AG04450 (cell line): ENCODE results near the gene TUBGCP2. TPM values are rescaled to one million over a fixed set of nuclear protein-coding genes. Genes with fewer than 3 reads are reported as not detected.

Source experiments
- CTCF ChIA-PET: fragments of 300-600, 350-600 bp; formaldehyde crosslinking; extraction: SDS; loops from one replicate; lab custom pipeline; 2022; ENCODE audit warnings: antibody characterized with exemption, inconsistent platforms; lab: Charles Lee
- POLR2A ChIA-PET: fragments of 350-600 bp; formaldehyde crosslinking; extraction: SDS; loops from one replicate; lab custom pipeline; 2021; ENCODE audit warnings: antibody characterized with exemption, inconsistent platforms; lab: Yijun Ruan, JAX
- DNase-seq: peaks from one replicate; pipeline ENCODE4 v3.0.0-alpha.2; 2011; ENCODE audit warnings: low read depth, low spot score
- H3K27ac ChIP-seq: one replicate; pipeline ENCODE4 v1.5.1; 2012; ENCODE audit warnings: low read depth, low read length, control low read depth
- H3K27me3 ChIP-seq: one replicate; pipeline ENCODE4 v1.6.0; 2012; ENCODE audit warnings: low read length; ENCODE audit not compliant: control insufficient read depth, insufficient read depth
- H3K4me3 ChIP-seq: 2 replicates; pipeline ENCODE4 v1.5.1; 2011; ENCODE audit warnings: mild to moderate bottlenecking, low read depth, low read length, control low read depth
- H3K9me3 ChIP-seq: 2 replicates; pipeline ENCODE4 v1.5.1; 2012; ENCODE audit warnings: low read length; ENCODE audit not compliant: control insufficient read depth, insufficient read depth
- polyA plus RNA-seq: library from polyadenylated mRNA; depleted of rRNA; stranded (reverse); fragments of >200 nt; gene quantifications from 2 replicates; pipeline ENCODE4 v1.2.3, GENCODE V29; 2011
- TF ChIP-seq, protein P1 (sequence below): IDR thresholded peaks from 2 replicates; pipeline ENCODE4 v1.5.1; 2011; ENCODE audit warnings: low read depth, low read length, control low read depth, inconsistent platforms

The TUBGCP2 gene
- polyA plus RNA-seq, 1 experiment: 40.0 TPM

- TF ChIP-seq, protein P1, sequence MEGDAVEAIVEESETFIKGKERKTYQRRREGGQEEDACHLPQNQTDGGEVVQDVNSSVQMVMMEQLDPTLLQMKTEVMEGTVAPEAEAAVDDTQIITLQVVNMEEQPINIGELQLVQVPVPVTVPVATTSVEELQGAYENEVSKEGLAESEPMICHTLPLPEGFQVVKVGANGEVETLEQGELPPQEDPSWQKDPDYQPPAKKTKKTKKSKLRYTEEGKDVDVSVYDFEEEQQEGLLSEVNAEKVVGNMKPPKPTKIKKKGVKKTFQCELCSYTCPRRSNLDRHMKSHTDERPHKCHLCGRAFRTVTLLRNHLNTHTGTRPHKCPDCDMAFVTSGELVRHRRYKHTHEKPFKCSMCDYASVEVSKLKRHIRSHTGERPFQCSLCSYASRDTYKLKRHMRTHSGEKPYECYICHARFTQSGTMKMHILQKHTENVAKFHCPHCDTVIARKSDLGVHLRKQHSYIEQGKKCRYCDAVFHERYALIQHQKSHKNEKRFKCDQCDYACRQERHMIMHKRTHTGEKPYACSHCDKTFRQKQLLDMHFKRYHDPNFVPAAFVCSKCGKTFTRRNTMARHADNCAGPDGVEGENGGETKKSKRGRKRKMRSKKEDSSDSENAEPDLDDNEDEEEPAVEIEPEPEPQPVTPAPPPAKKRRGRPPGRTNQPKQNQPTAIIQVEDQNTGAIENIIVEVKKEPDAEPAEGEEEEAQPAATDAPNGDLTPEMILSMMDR: no peak
- POLR2A ChIA-PET: interaction anchor here (0.6 kb wide), 1 partner anchor 479 kb away, joined by 6 read pairs; no protein-coding TSS in a partner anchor
- no peaks in the 10 kb centered on the region for H3K27me3 ChIP-seq
- peak overlapping the region; percentile 54 for H3K4me3 ChIP-seq
- H3K27ac ChIP-seq: no peak overlapping the region
- no peaks in the 10 kb centered on the region; the same call in 1 of the 2 replicates for H3K9me3 ChIP-seq
- DNase-seq: no peak
- CTCF ChIA-PET: interaction anchor here (0.6 kb wide), 1 partner anchor 1034 kb away, joined by 3 read pairs; no protein-coding TSS in a partner anchor
Observed at GRCh38 chr10:133260895-133261725, 47.6 kb downstream of the TUBGCP2 start.

DNA sequence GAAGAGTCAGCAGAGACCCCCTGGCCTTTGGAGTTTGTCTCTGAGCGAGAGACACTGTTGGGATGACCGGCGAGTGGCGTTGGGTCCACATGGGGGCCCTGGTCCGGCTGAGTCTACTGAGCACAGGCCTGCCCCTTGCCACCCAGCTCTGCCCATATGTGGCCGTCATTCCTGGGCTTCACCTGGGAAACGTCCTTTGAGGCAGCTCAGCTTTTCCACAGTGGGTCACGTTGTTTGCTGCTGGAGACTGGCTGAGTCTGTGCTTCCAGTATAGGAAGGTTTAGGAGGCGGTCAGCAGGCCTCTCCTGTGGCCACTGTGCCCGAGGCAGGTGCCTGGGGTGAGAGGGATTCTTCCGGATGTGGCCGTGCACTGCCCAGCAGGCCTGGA lies 49.1 kb downstream of the TUBGCP2 start:
- POLR2A ChIA-PET: interaction anchor here (1.4 kb wide), 1 partner anchor 19 kb away, joined by 3 read pairs; no protein-coding TSS in a partner anchor
- DNase-seq: no peak
- no peaks in the 10 kb centered on the region for H3K27me3 ChIP-seq
- no peak overlapping the region for H3K4me3 ChIP-seq
- TF ChIP-seq, protein P1: no peak
- H3K9me3 ChIP-seq: no peaks in the 10 kb centered on the region; the same call in 1 of the 2 replicates
- CTCF ChIA-PET: interaction anchor here (1.3 kb wide), 1 partner anchor 70 kb away, joined by 5 read pairs; no protein-coding TSS in a partner anchor
- H3K27ac ChIP-seq: peak overlapping the region; percentile 95

DNA sequence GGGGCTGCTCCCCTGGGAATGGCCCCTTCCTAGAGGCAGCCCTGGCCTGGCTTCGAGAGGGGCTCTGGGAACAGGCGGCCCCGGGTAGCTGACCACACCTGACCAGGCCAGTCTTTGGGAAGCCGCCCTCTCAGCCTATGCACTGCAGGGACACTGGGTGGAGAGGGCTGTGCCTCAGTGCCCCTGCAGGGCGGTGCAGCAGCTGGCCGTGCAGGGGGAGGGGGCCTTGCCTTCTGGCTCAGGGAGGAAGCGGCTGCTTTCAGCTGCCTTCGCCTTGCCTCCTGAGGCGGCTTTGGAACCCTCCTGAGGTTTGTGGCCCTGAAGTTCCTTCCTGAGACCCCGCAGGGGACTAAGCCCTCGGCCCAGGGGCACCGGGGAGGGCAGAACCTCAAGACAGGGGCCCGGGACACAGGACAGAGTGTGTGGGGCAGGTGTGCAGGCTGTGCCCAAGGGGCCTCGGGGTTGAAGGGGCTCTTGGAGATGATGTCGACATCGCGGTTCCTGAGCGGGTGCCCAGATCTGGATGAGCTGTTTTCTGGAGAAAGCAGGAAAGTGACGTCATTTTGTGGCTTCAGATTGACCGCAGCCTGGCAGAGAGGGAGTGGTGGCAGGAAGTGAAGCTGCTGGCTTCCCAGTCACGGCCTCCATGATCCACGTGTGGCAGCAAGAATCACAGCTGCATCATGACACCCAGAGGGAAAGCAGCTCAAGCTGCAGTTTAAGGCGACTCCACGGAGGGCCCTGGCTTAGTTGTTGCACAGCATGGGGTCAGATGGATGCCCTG lies 49.7 kb downstream of the TUBGCP2 start:
- DNase-seq: peak; percentile 97
- ChIA-PET CTCF (interaction anchor here (1.3 kb wide), 1 partner anchor 71 kb away, joined by 5 read pairs; no protein-coding TSS in a partner anchor), POLR2A (interaction anchor here (1.4 kb wide), 1 partner anchor 19 kb away, joined by 3 read pairs; no protein-coding TSS in a partner anchor)
- H3K4me3 ChIP-seq: no peak overlapping the region
- no peaks in the 10 kb centered on the region for H3K27me3 ChIP-seq
- TF ChIP-seq, protein P1: no peak
- H3K27ac ChIP-seq: peak overlapping the region; percentile 95
- no peaks in the 10 kb centered on the region; the same call in 1 of the 2 replicates for H3K9me3 ChIP-seq

DNA sequence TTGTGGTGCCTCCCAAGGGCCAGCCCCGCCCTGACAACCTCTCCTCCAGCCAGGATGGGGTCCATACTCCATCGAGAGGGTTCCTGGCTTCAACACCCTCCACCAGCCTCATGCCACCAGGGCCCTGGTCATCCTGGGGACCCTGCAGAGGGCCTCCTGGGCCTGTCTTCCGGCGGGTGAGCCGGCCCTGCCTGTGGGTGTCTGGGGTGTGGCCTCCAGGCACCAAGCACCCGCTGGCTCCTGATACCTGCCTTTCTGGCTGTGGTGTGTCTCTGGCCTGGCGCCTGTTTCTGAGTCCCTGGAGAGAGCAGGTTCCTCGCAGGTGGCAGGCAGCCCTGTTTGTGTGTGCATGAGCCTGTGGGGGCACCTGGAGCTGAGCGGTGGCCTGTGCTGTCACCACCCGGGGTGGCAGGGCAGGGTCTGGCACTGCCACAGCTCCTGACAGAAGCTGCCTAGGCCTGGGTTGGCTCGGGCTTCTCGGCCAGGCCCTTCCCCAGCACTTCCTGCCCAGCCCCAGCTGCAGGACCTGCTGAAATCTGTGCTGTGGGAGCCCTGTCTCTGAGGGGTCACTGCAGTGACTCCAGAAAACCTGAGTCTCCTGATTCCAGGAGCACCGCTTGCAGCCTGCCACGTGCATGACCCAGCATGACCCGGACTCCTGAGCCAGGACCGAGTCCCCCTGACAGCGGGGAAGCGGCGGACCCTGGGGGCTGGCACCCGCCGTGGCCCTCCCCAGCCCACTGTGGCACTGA lies 50.4 kb downstream of the TUBGCP2 start:
- Histone ChIP-seq H3K27me3 (no peaks in the 10 kb centered on the region), H3K27ac (peak overlapping the region; percentile 94), H3K9me3 (no peaks in the 10 kb centered on the region; the same call in 1 of the 2 replicates), H3K4me3 (no peak overlapping the region)
- CTCF ChIA-PET: interaction anchor here (1.3 kb wide), 1 partner anchor 71 kb away, joined by 5 read pairs; no protein-coding TSS in a partner anchor
- TF ChIP-seq, protein P1: no peak
- DNase-seq: no peak
- POLR2A ChIA-PET: interaction anchor here (1.4 kb wide), 1 partner anchor 20 kb away, joined by 3 read pairs; no protein-coding TSS in a partner anchor
